Upper lobe of left lung (tissue), 6 donors: ENCODE results near the gene PCIF1. TPM values are rescaled to one million over a fixed set of nuclear protein-coding genes. Genes with fewer than 3 reads are reported as not detected.

Experiments used
- ATAC-seq, 2 donors: fragments of 200-7000 bp; cut with Tn5 transposase; one replicate each; pipeline ENCODE4 v1.9.1; 2022; ENCODE audit warnings: mild to moderate bottlenecking in 2 of 2, moderate library complexity in 2 of 2; ENCODE audit not compliant: low FRiP score in 2 of 2
- DNase-seq, 2 donors: peaks; one replicate each; pipeline ENCODE4 v3.0.0-alpha.2; 2019 to 2020
- H3K27ac ChIP-seq, 4 donors: fragments of 200-600 bp; sonication (generic); one replicate each; pipeline ENCODE4 v1.5.1; 2016 to 2019
- H3K27me3 ChIP-seq, 4 donors: fragments of 200-600 bp; sonication (generic); one replicate each; pipeline ENCODE4 v1.5.1; 2017 to 2019
- H3K36me3 ChIP-seq, 4 donors: fragments of 200-600 bp; sonication (generic); one replicate each; pipeline ENCODE4 v1.5.1; 2016 to 2019
- H3K4me1 ChIP-seq, 4 donors: fragments of 200-600 bp; sonication (generic); one replicate each; pipeline ENCODE4 v1.5.1; 2018 to 2019
- H3K4me3 ChIP-seq, 4 donors: fragments of 200-600 bp; sonication (generic); one replicate each; pipeline ENCODE4 v1.5.1; 2017 to 2019; ENCODE audit warnings: mild to moderate bottlenecking in 2 of 4, moderate library complexity in 1 of 4
- H3K9me3 ChIP-seq, 4 donors: fragments of 200-600 bp; sonication (generic); one replicate each; pipeline ENCODE4 v1.5.1; 2018 to 2019
- CTCF ChIP-seq, 6 experiments: fragments of 450-650 bp in 4 of 6; fragments of 200-600 bp in 2 of 6; sonication (generic) in 2 of 6; IDR thresholded peaks; one replicate each; pipeline ENCODE4 v1.5.1; 2016 to 2019; ENCODE audit warnings: antibody characterized with exemption in 6 of 6
- EP300 ChIP-seq, 4 donors: sonication (generic); formaldehyde crosslinking; IDR thresholded peaks; one replicate each; pipeline ENCODE4 v1.5.1; 2017; ENCODE audit warnings: antibody characterized with exemption in 4 of 4, control low read depth in 2 of 4
- POLR2A ChIP-seq, 4 donors: fragments of 450-650 bp; IDR thresholded peaks; one replicate each; pipeline ENCODE4 v1.5.1; 2016 to 2017; ENCODE audit warnings: antibody characterized with exemption in 4 of 4, mild to moderate bottlenecking in 2 of 4
- POLR2AphosphoS5 ChIP-seq, 2 donors: sonication (generic); formaldehyde crosslinking; IDR thresholded peaks; one replicate each; pipeline ENCODE4 v1.5.1; 2017; ENCODE audit warnings: antibody characterized with exemption in 2 of 2
- WGBS, 2 donors: methylation state at CpG; one replicate each; pipeline ENCODE4 v1.1.5; 2017 to 2018; 5-methylcytosine and 5-hydroxymethylcytosine counted together
- total RNA-seq, 6 donors: library from RNA; depleted of rRNA in 4 of 6; stranded (reverse); fragments of >200 nt in 4 of 6; gene quantifications; one replicate each; pipeline versions ENCODE4 v1.1.0 to v1.2.1, GENCODE V29; 2016 to 2021
- donor health status: DM: no; HTN: no; CAD: no; lungs with moderate emphysema.
- donor health status: DM: no; HTN: yes; CAD: no; lungs with severe emphysema.

The PCIF1 gene
- total RNA-seq, 6 donors from 2014 or later = 41.7 to 59.7 (median 47.1) TPM

- TF ChIP-seq CTCF (IDR thresholded peaks at IDR 0.05) (no peak), EP300 (IDR thresholded peaks at IDR 0.05) (no peak), POLR2AphosphoS5 (IDR thresholded peaks at IDR 0.05) (no peak), POLR2A (IDR thresholded peaks at IDR 0.05) (no peak)
- DNase-seq (no peak), ATAC-seq (no peak)
- Histone ChIP-seq H3K4me1 (peaks cover 0 to 7% (median 2%) of the 10 kb centered on the region in 4 donors), H3K27ac (no peak overlapping the region), H3K36me3 (peaks cover 0 to 30% (median 3%) of the 10 kb centered on the region in 4 donors), H3K4me3 (no peak overlapping the region), H3K27me3 (no peaks in the 10 kb centered on the region), H3K9me3 (no peaks in the 10 kb centered on the region)
- 82 to 84% methylated on average over 12 to 16 of the region's 16 CpGs for WGBS, 2 donors
These were observed 29.6 kb upstream of the PCIF1 start for GRCh38 chr20:45904583-45905504.

GRCh38 chr20:45905505-45906079, 28.9 kb upstream of the PCIF1 start:
- Histone ChIP-seq H3K36me3 (peaks cover 0 to 26% (median 2%) of the 10 kb centered on the region in 4 donors), H3K4me3 (no peak overlapping the region), H3K4me1 (peaks cover 0 to 14% (median 7%) of the 10 kb centered on the region in 4 donors), H3K9me3 (no peaks in the 10 kb centered on the region), H3K27me3 (no peaks in the 10 kb centered on the region), H3K27ac (no peak overlapping the region)
- no peak for TF ChIP-seq CTCF (IDR thresholded peaks at IDR 0.05)
- no peak for DNase-seq
- no peak for ATAC-seq
- WGBS, 2 donors = 90 to 91% methylated on average over 7 to 8 of the region's 8 CpGs

GRCh38 chr20:45907219-45907948, 27.1 kb upstream of the PCIF1 start:
- 89 to 94% methylated on average over 14 to 17 of the region's 17 CpGs for WGBS, 2 donors
- no peak for ATAC-seq

GRCh38 chr20:45908084-45908483, 26.4 kb upstream of the PCIF1 start:
- Histone ChIP-seq H3K4me3 (no peak overlapping the region), H3K27ac (no peak overlapping the region), H3K9me3 (no peaks in the 10 kb centered on the region), H3K36me3 (peaks cover 0 to 14% (median 2%) of the 10 kb centered on the region in 4 donors), H3K27me3 (no peaks in the 10 kb centered on the region), H3K4me1 (peaks cover 18 to 39% (median 25%) of the 10 kb centered on the region in 4 donors)
- 90 to 95% methylated on average over 2 of the region's 2 CpGs for WGBS, 2 donors
- ATAC-seq = no peak
- TF ChIP-seq EP300 (IDR thresholded peaks at IDR 0.05) = no peak
- no peak for TF ChIP-seq POLR2A (IDR thresholded peaks at IDR 0.05)
- TF ChIP-seq CTCF (IDR thresholded peaks at IDR 0.05) = no peak
- no peak for TF ChIP-seq POLR2AphosphoS5 (IDR thresholded peaks at IDR 0.05)
- DNase-seq = no peak

More at GRCh38 chr20:45907219-45907948, 27.1 kb upstream of the PCIF1 start:
- Histone ChIP-seq H3K27me3 (no peaks in the 10 kb centered on the region), H3K4me3 (no peak overlapping the region), H3K36me3 (peaks cover 0 to 18% (median 2%) of the 10 kb centered on the region in 4 donors), H3K27ac (no peak overlapping the region), H3K4me1 (peaks cover 12 to 32% (median 21%) of the 10 kb centered on the region in 4 donors), H3K9me3 (no peaks in the 10 kb centered on the region)
- DNase-seq = no peak
- no peak for TF ChIP-seq EP300 (IDR thresholded peaks at IDR 0.05)
- no peak for TF ChIP-seq CTCF (IDR thresholded peaks at IDR 0.05)
- TF ChIP-seq POLR2AphosphoS5 (IDR thresholded peaks at IDR 0.05) = no peak
- no peak for TF ChIP-seq POLR2A (IDR thresholded peaks at IDR 0.05)
